Adrenal gland (tissue), 5 donors: ENCODE results near the gene CTDSPL.

Experiments used
- CTCF ChIP-seq, 6 experiments: fragments of 450-650 bp in 4 of 6; fragments of 200-600 bp in 2 of 6; sonication (generic) in 1 of 6; IDR thresholded peaks; 1 replicate in 5 of 6; 2 replicates in 1 of 6; pipeline versions ENCODE4 v1.5.1 to v1.8.0; 2016 to 2021; ENCODE audit warnings: antibody characterized with exemption in 6 of 6, mild to moderate bottlenecking in 2 of 6, moderate library complexity in 1 of 6
- POLR2A ChIP-seq, 2 donors: fragments of 450-650 bp; IDR thresholded peaks; one replicate each; pipeline ENCODE4 v1.6.1; 2017; ENCODE audit warnings: antibody characterized with exemption in 2 of 2, mild to moderate bottlenecking in 2 of 2, moderate library complexity in 1 of 2
- donor health status: DM: no; HTN: no; CAD: no.

DNA sequence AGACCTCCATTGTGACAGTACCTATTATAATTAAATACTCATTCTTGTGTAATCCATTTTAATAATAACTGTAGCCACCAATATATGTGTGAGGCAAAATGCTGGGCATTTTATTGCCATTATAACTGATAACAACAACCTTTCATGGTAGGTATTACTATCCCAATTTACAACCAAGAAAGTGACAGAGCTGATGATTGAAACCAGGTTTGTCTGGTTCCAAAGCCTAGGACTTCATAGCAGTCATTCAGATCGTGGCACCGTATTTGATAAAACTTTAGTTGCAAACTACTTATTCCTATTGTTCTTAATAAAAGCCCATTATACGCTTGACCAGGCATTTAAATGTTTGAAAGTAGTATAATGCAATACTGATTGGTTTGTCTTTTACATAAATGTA lies 102.5 kb downstream of the CTDSPL start:
- no peak for TF ChIP-seq CTCF (IDR thresholded peaks at IDR 0.05)
- no peak for TF ChIP-seq POLR2A (IDR thresholded peaks at IDR 0.05)
